Mucosa of descending colon (tissue), 3 donors: ENCODE data around the gene CSTF1. TPM values are rescaled to one million over a fixed set of nuclear protein-coding genes. Genes with fewer than 3 reads are reported as not detected.

ENCODE experiments used
- ATAC-seq: fragments of 200-7000 bp; cut with Tn5 transposase; one replicate; pipeline ENCODE4 v1.9.1; 2020; ENCODE audit warnings: mild to moderate bottlenecking, moderate library complexity
- DNase-seq, 3 donors: peaks; one replicate each; pipeline ENCODE4 v3.0.0-alpha.2; 2020
- H3K36me3 ChIP-seq: fragments of 200-600 bp; one replicate; pipeline ENCODE4 v1.8.0; 2021; ENCODE audit warnings: low read depth, mild to moderate bottlenecking
- H3K4me1 ChIP-seq: fragments of 200-600 bp; one replicate; pipeline ENCODE4 v1.8.0; 2021; ENCODE audit warnings: low read depth, mild to moderate bottlenecking
- H3K4me3 ChIP-seq: fragments of 200-600 bp; one replicate; pipeline ENCODE4 v1.8.0; 2021; ENCODE audit warnings: mild to moderate bottlenecking
- H3K9me3 ChIP-seq: fragments of 200-600 bp; one replicate; pipeline ENCODE4 v1.8.0; 2021; ENCODE audit warnings: mild to moderate bottlenecking
- intact Hi-C, 2 donors: fragments of 100-400 bp; cut with DNase I in 1 of 2; cut with micrococcal nuclease in 1 of 2; formaldehyde crosslinking; loops; one replicate each; pipeline versions ENCODE4 v1.11.0 to v1.11.1; 2022; cut with DNase I, micrococcal nuclease
- total RNA-seq, 3 donors: library from RNA; stranded (reverse); fragmentation: NEBNext Ultra II Directional in 2 of 3; extraction: Animal tissue kit (Norgen Biotek cat#: 25700) in 2 of 3; gene quantifications; one replicate each; pipeline versions ENCODE4 v1.2.1 to v1.2.4, GENCODE V29; 2021 to 2023
- TF ChIP-seq, protein P1 (sequence below): fragments of 200-600 bp; IDR thresholded peaks from one replicate; pipeline ENCODE4 v1.8.0; 2022; ENCODE audit warnings: antibody characterized with exemption, mild to moderate bottlenecking
- donor health status: DM: no; HTN: no; CAD: no; lungs with moderate emphysema.
- donor health status: DM: no; HTN: no; CAD: no.
- donor health status: DM: no; HTN: yes; CAD: no.

Gene CSTF1
- total RNA-seq, 3 donors from 2014 or later = 23.0 to 27.3 (median 25.2) TPM

DNA sequence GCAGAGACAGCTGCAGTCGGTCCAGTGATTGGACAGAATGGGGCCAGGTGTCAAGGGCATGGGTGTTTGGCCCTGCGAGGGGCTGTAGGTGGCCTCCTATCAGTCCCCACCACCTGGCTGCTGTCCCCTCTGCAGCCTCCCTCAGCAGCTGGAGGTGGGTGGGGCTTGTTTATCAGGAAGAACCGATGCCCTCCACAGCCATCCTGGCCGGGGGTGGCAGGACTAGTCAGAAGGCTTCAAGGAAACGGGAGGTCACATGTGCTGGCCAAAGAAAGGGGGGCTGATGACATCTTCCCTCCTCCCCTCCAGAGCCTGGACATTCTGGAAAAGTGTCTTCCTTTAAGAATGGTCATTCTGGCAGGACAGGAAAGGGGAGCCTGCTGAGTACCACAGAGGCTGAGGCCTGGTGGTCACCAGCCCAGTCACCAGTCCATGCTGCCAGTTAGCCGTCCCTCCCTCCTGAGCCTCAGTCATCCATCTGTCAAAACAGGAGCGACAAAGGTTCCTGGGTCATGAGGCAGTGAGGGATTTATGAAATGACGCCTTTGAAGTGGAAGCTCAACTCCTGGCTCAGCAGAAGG, 29.5 kb upstream of the CSTF1 start:
- TF ChIP-seq, protein P1, sequence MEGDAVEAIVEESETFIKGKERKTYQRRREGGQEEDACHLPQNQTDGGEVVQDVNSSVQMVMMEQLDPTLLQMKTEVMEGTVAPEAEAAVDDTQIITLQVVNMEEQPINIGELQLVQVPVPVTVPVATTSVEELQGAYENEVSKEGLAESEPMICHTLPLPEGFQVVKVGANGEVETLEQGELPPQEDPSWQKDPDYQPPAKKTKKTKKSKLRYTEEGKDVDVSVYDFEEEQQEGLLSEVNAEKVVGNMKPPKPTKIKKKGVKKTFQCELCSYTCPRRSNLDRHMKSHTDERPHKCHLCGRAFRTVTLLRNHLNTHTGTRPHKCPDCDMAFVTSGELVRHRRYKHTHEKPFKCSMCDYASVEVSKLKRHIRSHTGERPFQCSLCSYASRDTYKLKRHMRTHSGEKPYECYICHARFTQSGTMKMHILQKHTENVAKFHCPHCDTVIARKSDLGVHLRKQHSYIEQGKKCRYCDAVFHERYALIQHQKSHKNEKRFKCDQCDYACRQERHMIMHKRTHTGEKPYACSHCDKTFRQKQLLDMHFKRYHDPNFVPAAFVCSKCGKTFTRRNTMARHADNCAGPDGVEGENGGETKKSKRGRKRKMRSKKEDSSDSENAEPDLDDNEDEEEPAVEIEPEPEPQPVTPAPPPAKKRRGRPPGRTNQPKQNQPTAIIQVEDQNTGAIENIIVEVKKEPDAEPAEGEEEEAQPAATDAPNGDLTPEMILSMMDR = no peak
- intact Hi-C loops = no loop called here
- Histone ChIP-seq H3K4me3 (no peak overlapping the region), H3K36me3 (no peaks in the 10 kb centered on the region), H3K9me3 (no peaks in the 10 kb centered on the region), H3K4me1 (peaks cover 8% of the 10 kb centered on the region)
- no peak for ATAC-seq
- DNase-seq = no peak

DNA sequence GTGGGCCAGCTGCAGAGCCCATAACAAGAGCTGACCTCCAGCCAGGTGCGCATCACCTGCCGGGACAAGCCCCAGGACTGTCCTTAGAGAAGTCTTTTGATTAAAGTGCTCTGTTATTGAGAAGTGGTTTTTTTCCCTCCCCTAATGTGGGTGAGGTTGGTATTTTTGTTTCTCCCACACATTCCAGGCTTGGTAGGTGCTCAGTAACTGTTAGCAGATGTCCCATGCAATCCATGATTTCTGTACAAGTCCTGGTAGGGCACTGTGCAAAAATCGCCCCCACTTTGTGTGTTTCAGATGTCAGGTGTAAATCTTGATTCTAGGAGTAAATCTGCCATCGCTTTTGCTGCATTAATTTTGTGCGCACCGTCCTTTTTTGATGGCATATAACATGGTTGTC, 29.0 kb upstream of the CSTF1 start:
- TF ChIP-seq, protein P1 = no peak
- H3K4me3 ChIP-seq = no peak overlapping the region
- intact Hi-C loops = no loop called here

DNA sequence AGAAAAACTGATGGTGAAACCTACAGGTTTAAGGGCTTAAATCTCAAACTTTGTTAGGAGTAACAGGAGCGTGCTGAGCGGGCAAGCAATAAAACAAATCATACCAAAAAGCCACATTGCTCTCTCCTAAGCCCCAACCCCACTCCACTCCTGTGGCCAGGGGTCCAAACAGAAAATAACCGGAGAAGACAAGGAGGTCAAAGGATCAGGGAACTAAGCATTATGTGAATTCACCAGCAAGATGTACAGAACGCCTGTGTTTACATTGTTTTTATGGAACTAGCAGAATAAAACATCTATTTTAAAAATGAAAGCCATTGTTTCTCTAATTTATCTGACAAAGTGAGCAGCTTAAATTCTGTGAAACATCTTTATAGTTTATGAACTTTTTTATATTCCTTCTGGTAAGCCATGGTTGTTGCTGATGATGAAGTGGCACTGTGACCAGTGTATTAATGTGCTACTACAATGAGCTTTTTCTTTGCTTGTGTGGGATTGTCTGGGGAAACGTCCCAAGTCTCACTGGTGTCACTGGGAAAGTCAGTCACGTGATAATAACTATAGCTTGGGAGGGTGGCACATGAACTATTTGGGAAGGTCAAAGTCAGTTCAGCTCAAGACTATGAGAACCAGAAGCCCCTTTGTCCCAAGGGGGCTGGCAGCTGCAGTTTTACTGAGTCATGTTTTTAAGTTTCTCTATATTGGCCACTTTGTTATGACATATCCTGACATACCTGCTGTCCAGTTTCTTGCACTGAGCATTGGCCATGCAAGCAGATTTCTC, 23.9 kb upstream of the CSTF1 start:
- Histone ChIP-seq H3K4me1 (no peaks in the 10 kb centered on the region), H3K4me3 (no peak overlapping the region), H3K9me3 (no peaks in the 10 kb centered on the region), H3K36me3 (no peaks in the 10 kb centered on the region)
- no peak for ATAC-seq
- intact Hi-C loops = no loop called here
- TF ChIP-seq, protein P1 = no peak
- no peak for DNase-seq

More for the DNA sequence above, 29.0 kb upstream of the CSTF1 start:
- DNase-seq (no peak), ATAC-seq (no peak)
- Histone ChIP-seq H3K9me3 (no peaks in the 10 kb centered on the region), H3K4me1 (peaks cover 8% of the 10 kb centered on the region), H3K36me3 (no peaks in the 10 kb centered on the region)

DNA sequence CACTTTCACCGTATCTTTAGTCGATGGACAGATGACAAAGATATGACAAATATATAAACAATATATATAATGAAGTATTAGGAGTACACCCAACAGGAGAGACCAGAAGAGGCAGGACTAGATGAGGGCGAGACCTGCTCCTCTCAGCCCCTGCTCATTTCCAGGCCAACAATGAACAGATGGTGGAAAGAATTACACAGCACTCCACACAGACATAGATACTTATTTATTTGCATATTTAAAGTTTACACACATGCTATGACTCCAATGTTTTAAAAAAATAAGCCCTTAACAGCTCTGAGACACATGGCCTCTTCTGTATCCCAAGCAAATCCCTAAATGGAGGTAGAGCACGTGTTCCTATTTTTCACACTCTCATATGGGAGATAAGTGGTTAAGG, 23.3 kb upstream of the CSTF1 start:
- intact Hi-C loops = no loop called here
- Histone ChIP-seq H3K4me3 (no peak overlapping the region), H3K36me3 (no peaks in the 10 kb centered on the region), H3K9me3 (no peaks in the 10 kb centered on the region), H3K4me1 (no peaks in the 10 kb centered on the region)
- no peak for ATAC-seq
- TF ChIP-seq, protein P1 = no peak
- no peak for DNase-seq

DNA sequence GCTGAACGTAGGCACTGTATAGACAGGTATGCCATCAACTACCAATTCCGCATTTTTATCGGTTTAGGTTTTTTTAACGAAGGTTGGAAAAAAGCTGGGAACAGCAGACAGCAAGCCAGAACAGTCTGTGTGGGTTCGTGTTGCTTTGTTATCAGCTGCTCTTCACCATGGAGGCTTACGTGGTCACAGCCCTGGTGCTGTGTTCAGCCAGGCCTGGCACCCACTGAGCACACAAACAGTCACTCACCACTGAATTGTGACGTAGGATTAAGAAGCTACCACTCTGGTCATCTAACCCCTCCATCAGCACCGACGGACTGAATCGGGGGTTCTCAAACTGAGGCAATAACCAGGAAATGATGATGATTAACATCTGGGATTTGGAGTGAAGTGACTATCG, 20.5 kb upstream of the CSTF1 start:
- Histone ChIP-seq H3K36me3 (no peaks in the 10 kb centered on the region), H3K9me3 (no peaks in the 10 kb centered on the region), H3K4me3 (no peak overlapping the region), H3K4me1 (no peaks in the 10 kb centered on the region)
- no peak for ATAC-seq
- intact Hi-C loops = no loop called here
- DNase-seq = no peak
- TF ChIP-seq, protein P1 = no peak
